Dendritic cell treated with granulocyte-macrophage colony-stimulating factor and Interleukin-4, amounts not matched to agents 40 ng/mL and 50 ng/mL, for 4 days (primary cell): ENCODE results near the gene AOC1.
"Not testable (repeated sequence)": the region's sequence is repeated elsewhere in the genome, so short reads cannot be mapped to it uniquely, and the experiment has no call there.

ENCODE experiments used
- H3K27ac Mint-ChIP-seq: one replicate; pipeline ENCODE4 v1.8.0; 2022; ENCODE audit warnings: mild to moderate bottlenecking, mixed read lengths
- H3K27me3 Mint-ChIP-seq: one replicate; pipeline ENCODE4 v1.8.0; 2022; ENCODE audit warnings: mild to moderate bottlenecking, mixed read lengths
- H3K36me3 Mint-ChIP-seq: one replicate; pipeline ENCODE4 v1.8.0; 2022; ENCODE audit warnings: low read depth, mixed read lengths
- H3K4me1 Mint-ChIP-seq: one replicate; pipeline ENCODE4 v1.8.0; 2022; ENCODE audit warnings: low read depth, mixed read lengths
- H3K4me3 Mint-ChIP-seq: one replicate; pipeline ENCODE4 v1.8.0; 2022; ENCODE audit warnings: mild to moderate bottlenecking, moderate library complexity, mixed read lengths
- H3K9me3 Mint-ChIP-seq: one replicate; pipeline ENCODE4 v1.8.0; 2022; ENCODE audit warnings: mixed read lengths
- intact Hi-C: fragments of 100-400 bp; cut with micrococcal nuclease; formaldehyde crosslinking; loops from one replicate; pipeline ENCODE4 v1.15.0; 2022

AOC1 gene

DNA sequence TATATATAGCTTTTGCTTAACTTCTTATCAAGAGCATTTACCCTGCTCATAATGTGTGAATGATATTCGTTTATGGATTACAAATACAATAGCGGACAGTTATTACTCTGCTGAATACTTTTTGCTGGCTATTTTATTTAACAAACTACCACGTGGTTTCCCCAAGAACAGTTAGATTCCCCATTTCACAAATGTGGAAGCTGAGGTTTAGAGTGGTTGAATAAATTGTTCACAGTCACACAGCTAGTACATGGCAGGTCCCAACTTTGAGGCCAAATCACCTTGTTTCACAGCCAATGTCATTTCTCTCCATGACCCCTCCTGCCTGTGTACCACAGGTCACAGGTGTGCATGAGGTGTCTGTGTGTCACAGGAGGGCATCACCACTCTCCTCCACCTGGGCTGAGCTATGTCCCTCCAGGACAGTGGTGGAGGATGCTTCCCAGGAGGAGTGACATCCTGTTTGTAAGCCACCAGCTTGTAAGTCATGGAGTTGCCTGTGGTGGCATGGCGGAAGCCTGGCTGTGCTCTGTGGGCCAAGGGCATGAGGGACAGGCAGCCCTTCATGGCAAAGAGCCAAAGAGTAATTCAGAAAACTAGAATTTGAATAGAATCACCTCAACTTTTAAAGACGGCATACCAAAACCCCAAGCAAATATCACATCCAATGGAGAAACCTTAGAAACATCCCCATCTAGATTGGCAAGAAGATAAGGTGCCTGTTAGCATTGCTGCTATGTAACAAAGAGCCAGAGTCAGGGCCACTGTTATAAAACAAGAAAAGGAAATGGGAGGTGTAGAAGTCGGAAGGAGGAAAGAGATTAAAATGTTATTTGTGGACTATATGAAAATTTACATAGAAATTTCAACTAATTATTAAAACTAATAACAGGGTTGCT lies 51.9 kb downstream of the AOC1 start:
- H3K36me3 Mint-ChIP-seq = no peaks in the 10 kb centered on the region
- peaks cover 76% of the 10 kb centered on the region for H3K27me3 Mint-ChIP-seq
- H3K4me3 Mint-ChIP-seq = no peak overlapping the region
- H3K9me3 Mint-ChIP-seq = no peaks in the 10 kb centered on the region
- peaks cover 19% of the 10 kb centered on the region for H3K4me1 Mint-ChIP-seq
- H3K27ac Mint-ChIP-seq = no peak overlapping the region
- intact Hi-C loops = no loop called here

DNA sequence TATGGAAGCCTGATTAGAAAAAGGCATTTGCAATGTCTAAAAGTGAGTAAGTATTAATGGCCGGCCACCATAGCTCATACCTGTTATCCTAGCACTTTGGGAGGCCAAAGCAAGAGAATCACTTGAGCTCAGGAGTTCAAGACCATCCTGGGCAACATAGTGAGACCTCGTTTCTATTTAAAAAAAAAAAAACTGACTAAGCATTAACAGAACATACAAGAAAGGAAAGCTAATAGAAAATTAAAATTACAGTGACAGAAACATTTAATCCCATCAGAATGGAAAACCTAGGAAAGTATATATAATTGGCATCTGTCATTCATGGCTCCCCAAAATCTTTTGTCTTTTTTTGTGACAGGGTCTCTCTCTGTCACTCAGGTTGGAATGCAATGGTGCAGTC lies 55.9 kb downstream of the AOC1 start:
- Mint-ChIP-seq H3K9me3 (no peaks in the 10 kb centered on the region), H3K27me3 (peaks cover 63% of the 10 kb centered on the region), H3K4me3 (no peak overlapping the region), H3K4me1 (peaks cover 20% of the 10 kb centered on the region), H3K27ac (no peak overlapping the region), H3K36me3 (no peaks in the 10 kb centered on the region)
- intact Hi-C loops = no loop called here

DNA sequence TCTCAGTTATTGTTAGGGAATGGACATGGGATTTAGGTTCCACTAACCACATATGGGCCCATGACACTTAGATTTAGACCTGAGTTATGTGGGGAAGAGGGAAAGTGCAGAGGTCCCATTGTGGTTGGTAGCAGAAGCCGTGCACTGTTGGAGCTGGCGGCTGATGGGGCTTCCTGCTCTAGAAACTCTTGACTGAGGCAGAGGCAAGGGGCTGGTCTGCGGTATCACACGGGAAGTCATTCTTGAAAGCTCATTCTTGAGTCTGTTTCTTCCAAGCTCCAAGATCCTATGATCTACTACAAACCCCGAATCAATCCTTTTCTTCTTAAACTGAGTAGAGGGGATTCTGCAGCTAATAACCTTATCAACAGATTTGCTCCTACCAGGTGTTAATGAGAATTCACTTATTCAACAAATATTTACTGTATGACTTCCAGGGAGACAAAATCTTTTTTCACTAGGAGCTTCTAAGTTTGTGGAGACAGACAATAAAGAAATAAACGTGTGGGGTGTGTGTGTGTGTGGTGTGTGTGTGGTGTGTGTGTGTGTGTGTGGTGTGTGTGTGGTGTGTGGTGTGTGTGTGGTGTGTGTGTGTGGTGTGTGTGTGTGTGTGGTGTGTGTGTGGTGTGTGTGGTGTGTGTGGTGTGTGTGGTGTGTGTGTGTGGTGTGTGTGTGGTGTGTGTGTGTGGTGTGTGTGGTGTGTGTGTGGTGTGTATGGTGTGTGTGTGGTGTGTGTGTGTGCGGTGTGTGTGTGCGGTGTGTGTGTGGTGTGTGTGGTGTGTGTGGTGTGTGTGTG lies 57.1 kb downstream of the AOC1 start:
- Mint-ChIP-seq H3K9me3 (no peaks in the 10 kb centered on the region), H3K27me3 (peaks cover 60% of the 10 kb centered on the region), H3K4me3 (no peak overlapping the region), H3K4me1 (peaks cover 8% of the 10 kb centered on the region), H3K36me3 (no peaks in the 10 kb centered on the region), H3K27ac (no peak overlapping the region)
- intact Hi-C loops = no loop called here

DNA sequence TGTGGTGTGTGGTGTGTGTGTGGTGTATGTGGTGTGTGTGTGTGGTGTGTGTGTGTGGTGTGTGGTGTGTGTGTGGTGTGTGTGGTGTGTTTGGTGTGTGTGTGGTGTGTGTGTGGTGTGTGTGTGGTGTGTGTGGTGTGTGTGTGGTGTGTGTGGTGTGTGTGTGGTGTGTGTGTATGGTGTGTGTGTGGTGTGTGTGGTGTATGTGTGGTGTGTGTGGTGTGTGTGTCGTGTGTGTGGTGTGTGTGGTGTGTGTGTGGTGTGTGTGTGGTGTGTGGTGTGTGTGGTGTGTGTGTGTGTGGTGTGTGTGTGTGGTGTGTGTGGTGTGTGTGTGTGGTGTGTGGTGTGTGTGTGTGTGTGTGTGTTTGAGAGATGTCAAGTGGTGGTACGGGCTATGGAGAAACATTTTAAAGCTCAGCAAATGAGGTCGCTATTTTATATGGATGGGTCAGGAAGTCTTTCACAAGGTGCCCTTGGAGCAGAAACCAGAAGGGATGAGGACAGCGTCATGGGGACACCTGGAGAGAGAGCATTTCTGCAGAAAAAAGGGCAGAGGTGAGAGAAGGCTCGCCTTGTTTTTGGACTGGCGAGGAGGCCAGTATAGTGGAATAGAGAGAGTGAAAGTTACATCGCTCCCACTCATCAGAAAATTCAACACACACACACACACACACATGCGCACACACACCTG lies 58.1 kb downstream of the AOC1 start:
- H3K4me3 Mint-ChIP-seq, H3K9me3 Mint-ChIP-seq, intact Hi-C loops, H3K27ac Mint-ChIP-seq, H3K4me1 Mint-ChIP-seq, H3K36me3 Mint-ChIP-seq: not testable (repeated sequence)
- H3K27me3 Mint-ChIP-seq = peaks cover 57% of the 10 kb centered on the region

DNA sequence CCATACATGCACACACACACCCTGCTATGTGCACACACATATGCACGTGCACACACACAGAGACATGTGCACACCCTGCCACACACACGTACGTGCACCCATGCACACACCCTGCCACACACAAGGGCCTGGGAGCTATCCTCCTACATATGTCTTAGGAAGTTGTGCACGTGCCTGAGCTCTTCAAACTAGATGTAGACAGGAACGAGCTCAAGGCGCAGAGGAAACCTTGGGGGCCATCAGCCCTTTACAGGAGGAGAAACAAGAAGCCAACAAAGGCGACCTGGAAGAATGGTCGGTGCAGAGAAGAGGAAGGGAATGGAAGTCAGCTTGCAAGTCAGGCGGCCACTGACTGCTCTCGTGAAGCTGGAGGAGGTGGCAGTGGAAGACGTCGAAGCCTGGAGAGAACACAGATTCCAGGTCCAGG lies 58.7 kb downstream of the AOC1 start:
- H3K36me3 Mint-ChIP-seq = no peaks in the 10 kb centered on the region
- no peak overlapping the region for H3K4me3 Mint-ChIP-seq
- no peak overlapping the region for H3K27ac Mint-ChIP-seq
- intact Hi-C loops = no loop called here
- peaks cover 57% of the 10 kb centered on the region for H3K27me3 Mint-ChIP-seq
- H3K4me1 Mint-ChIP-seq = peaks cover 6% of the 10 kb centered on the region
- no peaks in the 10 kb centered on the region for H3K9me3 Mint-ChIP-seq
